Measurements from ENCODE around the gene CANT1. TPM values are rescaled to one million over a fixed set of nuclear protein-coding genes. Genes with fewer than 3 reads are reported as not detected.

Gene CANT1
- total and polyA plus RNA-seq, 2 experiments from 2014 or later, result 33.0 to 36.1 TPM

- Histone ChIP-seq H3K9me3 (ENCODE audit: low read depth) (peaks cover 7% of the 10 kb centered on the region), H3K4me2 (no peak overlapping the region), H3K79me2 (peaks cover 28% of the 10 kb centered on the region), H4K20me1 (ENCODE audit: insufficient read depth, poor library complexity, severe bottlenecking) (peaks cover 4% of the 10 kb centered on the region), H3K27me3 (no peaks in the 10 kb centered on the region), H3K27ac (peak overlapping the region; percentile 74), H3K4me1 (ENCODE audit: insufficient read depth) (peaks cover 22% of the 10 kb centered on the region), H3K36me3 (replicated peaks; ENCODE audit: insufficient read depth, low read depth) (no peaks in the 10 kb centered on the region), H2AFZ (no peak overlapping the region), H3K9me2 (replicated peaks; ENCODE audit: insufficient read depth) (no peaks in the 10 kb centered on the region), H3K4me3 (no peak overlapping the region)
- WGBS (ENCODE audit: low lambda C conversion rate, missing lambda C conversion rate), result 73% methylated on average over 5 of the region's 5 CpGs
- no peak for DNase-seq (ENCODE audit: low spot score)
- no peak for TF ChIP-seq EZH2phosphoT487 (IDR thresholded peaks at IDR 0.05; ENCODE audit: low read depth, severe bottlenecking, unreplicated experiment)
- TF ChIP-seq, protein P1, sequence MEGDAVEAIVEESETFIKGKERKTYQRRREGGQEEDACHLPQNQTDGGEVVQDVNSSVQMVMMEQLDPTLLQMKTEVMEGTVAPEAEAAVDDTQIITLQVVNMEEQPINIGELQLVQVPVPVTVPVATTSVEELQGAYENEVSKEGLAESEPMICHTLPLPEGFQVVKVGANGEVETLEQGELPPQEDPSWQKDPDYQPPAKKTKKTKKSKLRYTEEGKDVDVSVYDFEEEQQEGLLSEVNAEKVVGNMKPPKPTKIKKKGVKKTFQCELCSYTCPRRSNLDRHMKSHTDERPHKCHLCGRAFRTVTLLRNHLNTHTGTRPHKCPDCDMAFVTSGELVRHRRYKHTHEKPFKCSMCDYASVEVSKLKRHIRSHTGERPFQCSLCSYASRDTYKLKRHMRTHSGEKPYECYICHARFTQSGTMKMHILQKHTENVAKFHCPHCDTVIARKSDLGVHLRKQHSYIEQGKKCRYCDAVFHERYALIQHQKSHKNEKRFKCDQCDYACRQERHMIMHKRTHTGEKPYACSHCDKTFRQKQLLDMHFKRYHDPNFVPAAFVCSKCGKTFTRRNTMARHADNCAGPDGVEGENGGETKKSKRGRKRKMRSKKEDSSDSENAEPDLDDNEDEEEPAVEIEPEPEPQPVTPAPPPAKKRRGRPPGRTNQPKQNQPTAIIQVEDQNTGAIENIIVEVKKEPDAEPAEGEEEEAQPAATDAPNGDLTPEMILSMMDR (IDR thresholded peaks at IDR 0.05; ENCODE audit: poor library complexity), result no peak
- TF ChIP-seq EZH2 (IDR thresholded peaks at IDR 0.05; ENCODE audit: borderline replicate concordance), result no peak
These were observed 2.0 kb upstream of the CANT1 start for GRCh38 chr17:79011451-79012147.

GRCh38 chr17:79010304-79010646 is 711 bp upstream of the CANT1 start:
- Histone ChIP-seq H3K27ac (peak overlapping the region; percentile 74), H3K4me2 (peak overlapping the region; percentile 90), H3K9me2 (replicated peaks; ENCODE audit: insufficient read depth) (no peaks in the 10 kb centered on the region), H2AFZ (peak overlapping the region; percentile 74), H3K9me3 (ENCODE audit: low read depth) (peaks cover 7% of the 10 kb centered on the region), H4K20me1 (ENCODE audit: insufficient read depth, poor library complexity, severe bottlenecking) (peaks cover 16% of the 10 kb centered on the region), H3K79me2 (peaks cover 39% of the 10 kb centered on the region), H3K4me1 (ENCODE audit: insufficient read depth) (peaks cover 26% of the 10 kb centered on the region), H3K27me3 (no peaks in the 10 kb centered on the region), H3K36me3 (replicated peaks; ENCODE audit: insufficient read depth, low read depth) (no peaks in the 10 kb centered on the region), H3K4me3 (peak overlapping the region; percentile 59)
- WGBS (ENCODE audit: low lambda C conversion rate, missing lambda C conversion rate), result 75% methylated on average over 7 of the region's 7 CpGs
- no peak for DNase-seq (ENCODE audit: low spot score)
- TF ChIP-seq, protein P1 (IDR thresholded peaks at IDR 0.05; ENCODE audit: poor library complexity), result no peak
- TF ChIP-seq EZH2phosphoT487 (IDR thresholded peaks at IDR 0.05; ENCODE audit: low read depth, severe bottlenecking, unreplicated experiment) (no peak), EZH2 (IDR thresholded peaks at IDR 0.05; ENCODE audit: borderline replicate concordance) (no peak)

DNA sequence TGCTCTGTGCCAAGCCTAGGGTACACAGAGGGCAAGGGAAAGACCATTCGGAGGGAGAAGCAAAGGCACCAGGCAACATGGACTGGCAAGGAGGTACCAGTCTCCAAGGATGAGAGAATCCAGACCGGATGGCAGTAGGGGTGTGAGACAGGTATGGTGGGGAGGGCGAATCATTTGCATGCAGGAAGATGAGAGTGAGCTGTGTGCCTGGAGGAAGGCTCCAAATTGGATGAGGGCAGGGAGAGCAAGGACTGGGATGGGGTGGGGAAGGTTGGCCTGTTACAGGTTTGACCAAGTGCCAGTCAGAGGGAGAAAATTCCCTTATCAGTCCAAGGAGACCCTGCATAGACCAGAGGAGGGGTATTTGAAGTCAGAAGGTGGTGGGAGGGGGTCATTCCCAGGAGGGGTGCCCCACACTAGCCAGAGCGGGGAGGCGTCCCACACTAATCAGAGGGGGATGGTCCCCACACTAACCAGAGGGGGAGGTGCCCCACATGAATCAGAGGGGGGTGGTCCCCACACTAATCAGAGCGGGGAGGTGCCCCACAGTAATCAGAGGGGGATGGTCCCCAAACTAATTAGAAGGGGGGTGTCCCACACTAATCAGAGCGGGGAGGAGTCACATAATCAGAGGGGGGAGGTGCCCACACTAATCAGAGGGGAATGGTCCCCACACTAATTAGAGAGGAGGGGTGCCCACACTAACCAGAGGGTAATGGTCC is 737 bp downstream of the CANT1 start:
- H3K79me2 ChIP-seq, result peaks cover 42% of the 10 kb centered on the region
- DNase-seq (ENCODE audit: low spot score), result peak; percentile 4
- peaks cover 19% of the 10 kb centered on the region for H4K20me1 ChIP-seq (ENCODE audit: insufficient read depth, poor library complexity, severe bottlenecking)
- H3K4me3 ChIP-seq, result peak overlapping the region; percentile 88
- H3K27ac ChIP-seq, result peak overlapping the region; percentile 62
- H2AFZ ChIP-seq, result peak overlapping the region; percentile 34
- TF ChIP-seq EZH2phosphoT487 (IDR thresholded peaks at IDR 0.05; ENCODE audit: low read depth, severe bottlenecking, unreplicated experiment) (no peak), EZH2 (IDR thresholded peaks at IDR 0.05; ENCODE audit: borderline replicate concordance) (no peak)
- TF ChIP-seq, protein P1 (IDR thresholded peaks at IDR 0.05; ENCODE audit: poor library complexity), result no peak
- H3K36me3 ChIP-seq (replicated peaks; ENCODE audit: insufficient read depth, low read depth), result no peaks in the 10 kb centered on the region
- WGBS (ENCODE audit: low lambda C conversion rate, missing lambda C conversion rate), result 62% methylated on average over 6 of the region's 7 CpGs
- H3K27me3 ChIP-seq, result no peaks in the 10 kb centered on the region
- H3K4me2 ChIP-seq, result peak overlapping the region; percentile 95
- H3K9me2 ChIP-seq (replicated peaks; ENCODE audit: insufficient read depth), result no peaks in the 10 kb centered on the region
- H3K4me1 ChIP-seq (ENCODE audit: insufficient read depth), result peaks cover 26% of the 10 kb centered on the region
- H3K9me3 ChIP-seq (ENCODE audit: low read depth), result no peaks in the 10 kb centered on the region

All from hepatocyte (in vitro differentiated cells).